Measurements from ENCODE around the gene PKN3. TPM values are rescaled to one million over a fixed set of nuclear protein-coding genes. Genes with fewer than 3 reads are reported as not detected.

Gene PKN3
- total RNA-seq, 1 experiment from 2014 or later, result 2.1 TPM

DNA sequence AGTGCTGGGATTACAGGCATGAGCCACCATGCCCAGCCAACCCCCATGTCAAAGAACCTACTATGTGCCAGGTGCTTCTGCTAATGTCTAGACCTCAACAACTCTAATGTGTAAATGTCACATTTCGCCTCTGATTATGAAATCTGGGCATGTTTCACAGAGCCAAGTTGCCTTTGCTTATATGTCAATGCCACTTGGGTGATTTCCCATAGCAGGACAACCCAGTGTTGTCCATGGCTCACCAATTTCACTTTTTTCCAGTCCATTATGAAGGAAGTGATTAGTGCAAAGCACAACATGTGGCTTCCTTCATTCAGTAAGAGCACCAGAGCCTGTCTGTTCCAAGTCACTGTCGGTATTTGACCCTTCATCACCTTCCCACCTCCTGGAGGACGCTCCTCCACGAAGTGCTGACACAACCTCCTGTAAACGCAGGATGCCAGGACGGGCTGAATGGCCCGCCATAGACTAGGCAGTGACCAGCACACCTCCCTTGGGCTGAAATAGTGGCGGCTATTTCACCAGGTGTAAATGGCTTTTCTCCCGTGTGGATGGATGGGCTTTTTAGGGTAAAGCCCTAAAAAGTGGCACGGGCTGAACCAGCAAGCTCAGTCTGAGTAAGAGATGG lies 962 bp upstream of the PKN3 start:
- Histone ChIP-seq H3K4me3 (ENCODE audit: low read depth, low read length) (no peak overlapping the region), H3K9me3 (no peaks in the 10 kb centered on the region), H3K27me3 (replicated peaks; ENCODE audit: control insufficient read depth, insufficient read depth, low read length) (no peaks in the 10 kb centered on the region), H3K36me3 (ENCODE audit: control insufficient read depth, insufficient read depth, low read length) (no peaks in the 10 kb centered on the region), H3K4me1 (no peaks in the 10 kb centered on the region)
- Mint-ChIP-seq H3K27ac (ENCODE audit: unreplicated experiment) (no peak overlapping the region), H3K9me3 (ENCODE audit: unreplicated experiment) (no peaks in the 10 kb centered on the region), H3K36me3 (ENCODE audit: insufficient read depth, unreplicated experiment) (peaks cover 44% of the 10 kb centered on the region), H3K27me3 (ENCODE audit: insufficient read depth, unreplicated experiment) (no peaks in the 10 kb centered on the region), H3K4me1 (ENCODE audit: low read depth, unreplicated experiment) (peaks cover 6% of the 10 kb centered on the region), H3K4me3 (ENCODE audit: unreplicated experiment) (no peak overlapping the region)
- DNase-seq, result peak in 1 of 2 experiments; percentile 25
- TF ChIP-seq, protein P1, sequence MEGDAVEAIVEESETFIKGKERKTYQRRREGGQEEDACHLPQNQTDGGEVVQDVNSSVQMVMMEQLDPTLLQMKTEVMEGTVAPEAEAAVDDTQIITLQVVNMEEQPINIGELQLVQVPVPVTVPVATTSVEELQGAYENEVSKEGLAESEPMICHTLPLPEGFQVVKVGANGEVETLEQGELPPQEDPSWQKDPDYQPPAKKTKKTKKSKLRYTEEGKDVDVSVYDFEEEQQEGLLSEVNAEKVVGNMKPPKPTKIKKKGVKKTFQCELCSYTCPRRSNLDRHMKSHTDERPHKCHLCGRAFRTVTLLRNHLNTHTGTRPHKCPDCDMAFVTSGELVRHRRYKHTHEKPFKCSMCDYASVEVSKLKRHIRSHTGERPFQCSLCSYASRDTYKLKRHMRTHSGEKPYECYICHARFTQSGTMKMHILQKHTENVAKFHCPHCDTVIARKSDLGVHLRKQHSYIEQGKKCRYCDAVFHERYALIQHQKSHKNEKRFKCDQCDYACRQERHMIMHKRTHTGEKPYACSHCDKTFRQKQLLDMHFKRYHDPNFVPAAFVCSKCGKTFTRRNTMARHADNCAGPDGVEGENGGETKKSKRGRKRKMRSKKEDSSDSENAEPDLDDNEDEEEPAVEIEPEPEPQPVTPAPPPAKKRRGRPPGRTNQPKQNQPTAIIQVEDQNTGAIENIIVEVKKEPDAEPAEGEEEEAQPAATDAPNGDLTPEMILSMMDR (IDR thresholded peaks at IDR 0.05; ENCODE audit: insufficient read depth in 1 of 2, low read depth in 1 of 2, low read length in 1 of 2, severe bottlenecking in 1 of 2, unreplicated experiment in 1 of 2), result no peak
- ChIA-PET POLR2A (no interaction called here), CTCF (interaction anchor here (1.6 kb wide), 1 partner anchor 66 kb away, joined by 4 read pairs; no protein-coding TSS in a partner anchor)
- BruUV-seq (replicated peaks), result no TSS peak
- intact Hi-C loops (cut with micrococcal nuclease; ENCODE audit: unreplicated experiment), result no loop called here

DNA sequence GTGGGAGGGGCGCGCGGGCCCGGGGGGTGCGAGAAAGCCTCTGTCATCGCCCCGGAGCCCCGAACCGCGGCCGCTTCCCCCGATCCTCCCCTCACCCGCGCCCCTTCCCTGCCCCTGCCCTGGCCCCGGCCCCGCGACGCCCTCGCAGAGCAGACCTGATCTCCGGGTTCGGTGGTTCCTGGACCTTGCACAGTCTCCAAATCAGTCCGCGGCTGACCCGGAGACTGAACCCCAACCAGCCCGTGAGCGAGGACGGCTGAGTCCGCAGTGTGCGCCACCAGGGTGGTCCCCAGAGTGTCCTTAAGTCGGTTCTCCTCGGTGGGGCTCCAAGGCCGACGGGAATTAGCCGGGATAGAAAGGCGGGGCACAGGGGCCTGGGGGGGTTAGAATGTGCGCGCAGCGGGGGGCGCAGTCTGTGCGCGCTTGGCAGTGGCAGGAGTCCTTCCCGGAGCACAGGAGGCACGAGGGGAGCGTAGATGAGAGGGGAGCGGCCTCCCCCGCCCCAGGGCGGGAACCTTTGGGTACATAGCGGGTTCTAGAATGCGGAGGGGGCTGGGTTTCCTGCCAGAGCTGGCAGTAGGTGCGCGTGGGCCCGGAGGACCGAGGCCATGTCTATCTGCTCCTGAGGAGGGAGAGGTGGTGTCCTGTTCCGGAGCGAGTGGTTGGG lies 779 bp downstream of the PKN3 start:
- Histone ChIP-seq H3K4me1 (no peaks in the 10 kb centered on the region), H3K9me3 (no peaks in the 10 kb centered on the region), H3K36me3 (ENCODE audit: control insufficient read depth, insufficient read depth, low read length) (no peaks in the 10 kb centered on the region), H3K4me3 (ENCODE audit: low read depth, low read length) (peak overlapping the region; percentile 16), H3K27me3 (replicated peaks; ENCODE audit: control insufficient read depth, insufficient read depth, low read length) (no peaks in the 10 kb centered on the region)
- peak in 1 of 2 experiments; percentile 31 for DNase-seq
- Mint-ChIP-seq H3K4me3 (ENCODE audit: unreplicated experiment) (no peak overlapping the region), H3K9me3 (ENCODE audit: unreplicated experiment) (no peaks in the 10 kb centered on the region), H3K27ac (ENCODE audit: unreplicated experiment) (no peak overlapping the region), H3K4me1 (ENCODE audit: low read depth, unreplicated experiment) (no peaks in the 10 kb centered on the region), H3K27me3 (ENCODE audit: insufficient read depth, unreplicated experiment) (no peaks in the 10 kb centered on the region), H3K36me3 (ENCODE audit: insufficient read depth, unreplicated experiment) (peaks cover 27% of the 10 kb centered on the region)
- intact Hi-C loops (cut with micrococcal nuclease; ENCODE audit: unreplicated experiment), result no loop called here
- no TSS peak for BruUV-seq (replicated peaks)
- TF ChIP-seq, protein P1 (IDR thresholded peaks at IDR 0.05; ENCODE audit: insufficient read depth in 1 of 2, low read depth in 1 of 2, low read length in 1 of 2, severe bottlenecking in 1 of 2, unreplicated experiment in 1 of 2), result no peak
- ChIA-PET POLR2A (no interaction called here), CTCF (no interaction called here)

DNA sequence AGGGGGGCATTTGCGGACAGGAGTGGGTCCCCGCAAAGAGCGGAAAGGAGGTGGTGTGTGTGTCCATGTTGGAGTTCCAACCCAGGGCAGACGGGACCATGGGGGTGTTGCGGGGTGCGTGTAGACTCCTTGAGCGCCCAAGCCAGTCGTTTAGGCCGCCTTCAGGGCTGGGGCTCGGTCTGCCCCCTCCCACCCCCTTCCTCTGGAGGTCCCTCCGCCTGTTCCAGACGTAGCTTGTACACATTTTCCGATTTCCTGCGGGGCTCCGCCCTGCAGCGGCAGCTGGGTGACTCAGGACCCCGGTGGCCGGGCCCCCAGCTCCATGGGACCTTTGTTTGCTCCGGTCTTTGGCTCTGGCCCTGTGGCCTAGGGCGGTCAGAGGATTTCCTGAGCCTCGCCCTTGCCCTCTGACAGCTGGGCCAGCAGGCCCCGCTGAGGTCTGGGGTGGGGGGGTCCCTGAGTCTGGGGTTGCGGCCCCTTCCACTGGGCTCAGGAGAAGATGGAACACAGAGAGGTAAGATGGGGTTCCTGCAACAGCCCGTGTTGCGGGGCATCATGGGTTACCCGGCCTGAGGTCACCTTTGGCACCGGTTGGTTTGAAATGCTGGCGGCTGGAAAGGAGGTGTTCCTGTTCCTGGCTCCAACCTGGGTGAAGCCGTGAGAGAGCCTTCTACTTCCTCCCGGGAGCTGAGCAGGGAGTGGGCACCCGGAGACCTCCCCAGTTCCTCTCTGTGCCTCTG lies 1.5 kb downstream of the PKN3 start:
- no peak overlapping the region for H3K27ac Mint-ChIP-seq (ENCODE audit: unreplicated experiment)
- intact Hi-C loops (cut with micrococcal nuclease; ENCODE audit: unreplicated experiment), result no loop called here
- CTCF ChIA-PET, result no interaction called here
- TF ChIP-seq, protein P1 (IDR thresholded peaks at IDR 0.05; ENCODE audit: insufficient read depth in 1 of 2, low read depth in 1 of 2, low read length in 1 of 2, severe bottlenecking in 1 of 2, unreplicated experiment in 1 of 2), result no peak
- no TSS peak for BruUV-seq (replicated peaks)
- Histone ChIP-seq H3K4me1 (no peaks in the 10 kb centered on the region), H3K27me3 (replicated peaks; ENCODE audit: control insufficient read depth, insufficient read depth, low read length) (no peaks in the 10 kb centered on the region), H3K9me3 (no peaks in the 10 kb centered on the region), H3K4me3 (ENCODE audit: low read depth, low read length) (no peak overlapping the region), H3K36me3 (ENCODE audit: control insufficient read depth, insufficient read depth, low read length) (no peaks in the 10 kb centered on the region)
- POLR2A ChIA-PET, result no interaction called here
- H3K27me3 Mint-ChIP-seq (ENCODE audit: insufficient read depth, unreplicated experiment), result no peaks in the 10 kb centered on the region
- H3K4me1 Mint-ChIP-seq (ENCODE audit: low read depth, unreplicated experiment), result no peaks in the 10 kb centered on the region
- peak in 1 of 2 experiments; percentile 31 for DNase-seq
- H3K4me3 Mint-ChIP-seq (ENCODE audit: unreplicated experiment), result no peak overlapping the region
- H3K9me3 Mint-ChIP-seq (ENCODE audit: unreplicated experiment), result no peaks in the 10 kb centered on the region
- H3K36me3 Mint-ChIP-seq (ENCODE audit: insufficient read depth, unreplicated experiment), result peaks cover 21% of the 10 kb centered on the region

Measured in Caco-2 (cell line).